ENCODE measurements around the gene LRMDA.

DNA sequence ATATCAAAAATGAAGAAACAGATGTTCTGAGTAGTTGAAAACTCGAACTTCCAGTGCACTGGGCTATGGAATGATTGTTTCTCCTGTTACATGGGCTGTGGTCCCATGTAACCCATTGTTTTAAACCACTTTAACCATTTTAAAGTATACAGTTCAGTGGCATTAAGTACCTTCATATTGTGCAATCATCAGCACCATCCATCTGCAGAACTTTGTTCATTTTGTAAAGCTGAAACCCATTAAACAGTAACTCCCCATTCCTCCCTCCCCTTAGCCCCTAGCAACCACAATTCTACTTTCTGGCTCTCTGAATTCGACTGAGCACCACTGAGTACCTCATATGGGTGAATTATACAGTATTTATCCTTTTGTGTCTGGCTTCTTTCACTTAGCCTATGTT is 217.4 kb downstream of the LRMDA start:
- no peak for TF ChIP-seq POLR2A (IDR thresholded peaks at IDR 0.05)
- TF ChIP-seq, protein P1, sequence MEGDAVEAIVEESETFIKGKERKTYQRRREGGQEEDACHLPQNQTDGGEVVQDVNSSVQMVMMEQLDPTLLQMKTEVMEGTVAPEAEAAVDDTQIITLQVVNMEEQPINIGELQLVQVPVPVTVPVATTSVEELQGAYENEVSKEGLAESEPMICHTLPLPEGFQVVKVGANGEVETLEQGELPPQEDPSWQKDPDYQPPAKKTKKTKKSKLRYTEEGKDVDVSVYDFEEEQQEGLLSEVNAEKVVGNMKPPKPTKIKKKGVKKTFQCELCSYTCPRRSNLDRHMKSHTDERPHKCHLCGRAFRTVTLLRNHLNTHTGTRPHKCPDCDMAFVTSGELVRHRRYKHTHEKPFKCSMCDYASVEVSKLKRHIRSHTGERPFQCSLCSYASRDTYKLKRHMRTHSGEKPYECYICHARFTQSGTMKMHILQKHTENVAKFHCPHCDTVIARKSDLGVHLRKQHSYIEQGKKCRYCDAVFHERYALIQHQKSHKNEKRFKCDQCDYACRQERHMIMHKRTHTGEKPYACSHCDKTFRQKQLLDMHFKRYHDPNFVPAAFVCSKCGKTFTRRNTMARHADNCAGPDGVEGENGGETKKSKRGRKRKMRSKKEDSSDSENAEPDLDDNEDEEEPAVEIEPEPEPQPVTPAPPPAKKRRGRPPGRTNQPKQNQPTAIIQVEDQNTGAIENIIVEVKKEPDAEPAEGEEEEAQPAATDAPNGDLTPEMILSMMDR (IDR thresholded peaks at IDR 0.05), result no peak
